NB4 (cell line): ENCODE data around the gene ZNF407.

Experiments
- CTCF ChIP-seq: IDR thresholded peaks from one replicate; pipeline ENCODE4 v1.5.1; 2012; ENCODE audit warnings: low read depth, low read length
- POLR2A ChIP-seq: IDR thresholded peaks from 2 replicates; pipeline ENCODE4 v1.6.1; 2011; ENCODE audit warnings: mild to moderate bottlenecking; ENCODE audit not compliant: insufficient read length; ENCODE audit errors: extremely low read depth

GRCh38 chr18:74718312-74718711, 120.6 kb downstream of the ZNF407 start:
- no peak for TF ChIP-seq CTCF
- no peak for TF ChIP-seq POLR2A
